LoVo (cell line): ENCODE measurements around the gene TIGD2.
A peak's percentile ranks its signal among the peaks of the same experiment; 100 is the strongest.

Experiments
- DNase-seq: peaks from one replicate; pipeline ENCODE4 v3.0.0-alpha.2; 2016; ENCODE audit warnings: low spot score

Gene TIGD2

GRCh38 chr4:89110986-89111832 is at the start of gene TIGD2:
Gene TIGD2, plus strand, starts transcription at chr4:89111533. Its CDS starts 1,442 bp downstream, at chr4:89112975.
- DNase-seq: peak; percentile 95

DNA sequence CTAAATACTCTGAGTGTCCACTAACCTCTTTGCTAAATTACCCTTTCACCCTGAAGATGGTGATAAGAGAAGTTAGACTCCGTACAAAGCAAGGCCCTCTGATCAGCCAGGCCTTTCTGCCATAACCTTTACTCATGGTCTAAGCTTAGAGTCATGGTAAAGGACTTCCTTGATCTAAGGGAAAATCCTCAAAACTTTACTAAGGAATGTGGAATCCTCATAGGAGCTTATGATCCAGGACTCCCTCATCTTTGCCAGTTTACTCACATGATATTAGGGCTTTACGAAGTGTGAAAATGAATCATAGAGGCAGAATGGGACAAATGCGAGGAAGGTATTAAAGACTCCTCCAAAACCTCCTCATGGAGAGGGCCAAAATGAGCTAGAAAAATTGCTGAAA is 46.5 kb upstream of the TIGD2 start:
- no peak for DNase-seq

DNA sequence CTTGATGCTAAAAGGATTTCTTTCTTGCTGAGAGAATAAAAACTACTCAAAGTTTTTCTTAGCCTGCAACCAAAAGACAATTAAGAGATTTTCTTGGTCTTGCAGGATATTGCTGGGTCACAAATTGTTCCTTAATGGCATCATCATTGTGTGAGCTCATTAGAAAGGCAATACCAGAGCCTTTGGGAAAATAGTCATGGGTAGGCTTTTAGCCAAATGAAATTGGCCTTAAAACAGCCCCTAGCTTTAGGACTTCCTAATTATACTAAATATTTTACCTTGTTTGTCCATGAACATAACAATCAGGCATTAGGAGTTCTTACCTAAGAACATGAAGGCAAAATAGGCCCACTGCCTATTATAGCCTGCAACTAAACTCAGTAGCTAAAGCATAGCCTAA is 43.9 kb upstream of the TIGD2 start:
- DNase-seq: no peak

- DNase-seq: no peak
Measured at GRCh38 chr4:89069481-89069880, 41.9 kb upstream of the TIGD2 start.

DNA sequence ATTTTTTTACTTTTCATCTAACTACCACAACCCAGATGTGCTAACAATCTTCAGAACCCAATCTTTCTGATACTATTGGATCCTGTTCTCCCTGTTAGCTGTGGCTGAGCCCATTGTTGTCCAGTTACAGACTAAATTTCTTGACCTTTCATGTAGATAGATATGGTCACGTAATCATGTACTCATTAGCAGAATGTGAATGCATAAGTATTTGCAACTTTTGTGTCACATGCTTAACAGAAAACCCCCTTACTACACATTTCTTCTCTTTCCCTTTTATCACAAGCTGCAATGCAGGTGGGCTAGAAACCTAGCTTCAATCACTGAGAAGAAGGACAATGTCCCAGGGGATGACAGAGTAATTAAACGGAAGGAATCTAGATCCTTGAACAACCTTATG is 41.3 kb upstream of the TIGD2 start:
- DNase-seq: no peak

- DNase-seq: no peak
Measured at GRCh38 chr4:89071311-89071710, 40.0 kb upstream of the TIGD2 start.

- no peak for DNase-seq
Measured at GRCh38 chr4:89072921-89073320, 38.4 kb upstream of the TIGD2 start.

DNA sequence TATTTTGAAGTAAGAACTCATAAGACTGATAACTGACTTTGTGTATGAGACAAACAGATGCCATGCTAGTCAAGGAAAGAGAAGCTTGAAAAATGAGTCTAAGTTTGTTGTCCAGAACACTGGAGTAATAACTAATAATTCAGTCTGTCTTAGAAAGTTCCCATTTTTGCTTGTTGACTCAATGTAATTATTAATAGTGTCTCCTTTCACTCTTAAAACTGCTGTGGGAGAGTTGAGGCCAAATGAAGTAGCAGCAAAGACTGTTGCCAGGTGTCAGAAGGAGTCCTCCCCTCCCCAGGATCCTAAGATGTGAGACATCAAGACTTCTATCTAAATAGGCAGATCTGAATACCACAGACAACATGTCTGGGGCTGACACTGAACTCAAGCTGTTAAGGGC is 33.6 kb upstream of the TIGD2 start:
- no peak for DNase-seq

- DNase-seq: no peak
Measured at GRCh38 chr4:89078300-89078699, 33.0 kb upstream of the TIGD2 start.

GRCh38 chr4:89099034-89099433 is 12.3 kb upstream of the TIGD2 start:
- no peak for DNase-seq

DNA sequence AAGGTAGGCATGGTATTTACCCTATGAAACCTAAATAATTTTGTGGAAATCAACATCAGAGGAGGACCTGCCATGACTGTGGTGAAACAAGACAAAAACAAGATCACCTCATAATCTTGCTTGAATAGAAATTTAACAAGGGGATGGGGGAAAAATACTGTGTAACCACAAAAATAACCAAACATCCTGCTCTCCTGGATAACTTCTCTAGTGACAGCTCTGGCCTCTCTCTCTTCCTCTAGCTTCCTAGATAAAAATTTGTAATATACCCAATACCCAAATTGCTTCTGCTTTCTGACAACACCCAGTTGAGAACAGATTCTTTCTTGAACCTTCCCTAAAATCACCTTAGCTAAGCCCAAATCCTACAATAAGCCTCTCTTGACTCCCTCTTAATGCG is 11.9 kb upstream of the TIGD2 start:
- DNase-seq: no peak

GRCh38 chr4:89100853-89101252 is 10.5 kb upstream of the TIGD2 start:
- no peak for DNase-seq

DNA sequence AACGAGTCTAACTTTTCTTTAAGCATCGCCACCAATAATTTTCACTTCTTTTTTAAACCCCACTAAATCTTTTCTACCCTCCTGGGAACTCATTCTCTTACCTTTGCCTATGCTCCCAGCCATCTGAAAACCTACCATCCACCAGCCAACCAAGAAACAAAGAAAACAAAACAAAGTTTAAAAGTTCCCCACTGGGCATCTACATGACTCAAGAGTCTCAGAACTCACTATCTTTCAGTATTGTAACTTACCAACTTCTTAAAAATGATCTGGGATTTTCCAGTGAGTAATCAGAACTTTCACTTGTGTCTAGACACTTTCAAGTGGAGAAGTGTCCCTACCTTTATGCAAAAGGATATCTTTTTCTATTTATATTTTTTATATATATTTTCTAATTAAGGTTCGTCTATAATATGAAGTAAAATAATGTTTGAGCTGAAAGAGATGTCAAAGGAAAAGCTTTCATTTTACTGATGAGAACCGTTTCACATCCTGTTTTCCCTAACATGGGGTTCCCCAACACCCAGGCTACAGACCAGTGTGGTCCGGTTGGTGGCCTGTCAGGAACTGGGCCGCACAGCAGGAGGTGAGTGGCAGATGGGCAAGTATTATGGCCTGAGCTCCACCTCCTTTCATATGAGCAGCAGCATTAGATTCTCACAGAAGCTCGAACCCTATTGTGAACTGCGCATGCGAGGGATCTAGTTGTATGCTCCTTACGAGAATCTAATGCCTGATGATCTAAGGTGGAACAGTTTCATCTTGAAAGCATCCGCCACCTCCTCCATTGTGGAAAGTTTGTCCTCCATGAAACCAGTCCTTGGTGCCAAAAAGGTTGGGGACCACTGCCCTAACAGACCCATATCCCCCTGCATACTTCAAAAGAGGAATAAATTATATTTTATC is 9.8 kb upstream of the TIGD2 start:
- DNase-seq: no peak

- no peak for DNase-seq
Measured at GRCh38 chr4:89105726-89106125, 5.6 kb upstream of the TIGD2 start.

DNA sequence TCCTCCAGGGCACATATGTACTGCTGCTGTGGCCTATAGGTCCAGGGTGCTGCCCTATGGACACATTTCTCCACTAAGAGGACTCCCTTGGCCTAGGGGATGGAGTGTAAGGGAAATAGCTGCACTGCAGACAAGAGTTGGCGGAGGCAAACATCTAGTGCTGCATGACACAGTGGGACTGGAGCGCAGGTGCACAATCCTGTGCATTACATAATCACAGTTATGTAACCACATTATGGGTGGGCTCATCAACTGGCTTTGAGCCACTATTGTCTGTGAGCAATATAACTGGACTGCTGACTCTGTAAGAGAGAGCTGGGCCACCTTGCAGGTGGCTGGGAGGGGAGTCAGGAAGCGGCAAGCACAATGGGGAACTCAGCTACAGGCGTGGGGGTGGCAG is 3.2 kb upstream of the TIGD2 start:
- DNase-seq: no peak

GRCh38 chr4:89109841-89110540 is 1.3 kb upstream of the TIGD2 start:
- DNase-seq: no peak

GRCh38 chr4:89110541-89110985 is 770 bp upstream of the TIGD2 start:
- DNase-seq: no peak

DNA sequence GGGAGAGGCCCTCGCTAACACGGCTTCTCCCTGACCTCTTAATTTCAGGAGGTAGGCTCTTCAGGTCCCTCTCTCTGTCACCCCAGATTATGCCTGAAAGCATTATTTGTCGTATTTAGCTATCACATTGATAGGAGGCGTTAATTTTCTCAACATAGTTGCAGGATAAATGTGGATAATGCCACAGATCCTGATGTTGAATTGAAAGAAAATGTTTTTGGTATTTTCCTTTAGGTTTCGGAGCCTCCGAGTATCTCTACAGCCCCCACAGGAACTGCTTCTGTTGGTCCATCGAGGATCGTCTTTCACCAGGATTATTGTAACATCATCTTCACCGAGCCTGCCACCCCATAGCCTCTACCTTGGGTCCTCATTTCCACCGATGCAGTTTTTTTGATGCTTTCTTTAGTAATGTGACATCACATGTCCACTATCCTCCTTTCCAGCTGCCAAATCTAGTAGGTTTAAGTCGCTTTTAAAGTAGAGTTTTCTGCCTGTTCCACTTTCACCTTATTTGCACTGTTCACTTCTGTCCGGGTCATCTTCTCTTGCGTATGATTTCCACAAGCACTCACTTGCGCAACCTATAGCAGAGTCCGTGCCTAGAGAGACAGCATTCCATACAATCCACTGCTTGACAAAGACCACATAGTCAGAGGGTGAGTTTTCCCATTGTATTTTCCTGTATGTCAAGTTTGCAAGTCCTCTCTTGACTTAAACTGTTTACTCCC is 665 bp downstream of the TIGD2 start:
- DNase-seq: peak; percentile 63

GRCh38 chr4:89113415-89113814 is 2.1 kb downstream of the TIGD2 start:
- DNase-seq: no peak

GRCh38 chr4:89114100-89114499 is 2.8 kb downstream of the TIGD2 start:
- no peak for DNase-seq

DNA sequence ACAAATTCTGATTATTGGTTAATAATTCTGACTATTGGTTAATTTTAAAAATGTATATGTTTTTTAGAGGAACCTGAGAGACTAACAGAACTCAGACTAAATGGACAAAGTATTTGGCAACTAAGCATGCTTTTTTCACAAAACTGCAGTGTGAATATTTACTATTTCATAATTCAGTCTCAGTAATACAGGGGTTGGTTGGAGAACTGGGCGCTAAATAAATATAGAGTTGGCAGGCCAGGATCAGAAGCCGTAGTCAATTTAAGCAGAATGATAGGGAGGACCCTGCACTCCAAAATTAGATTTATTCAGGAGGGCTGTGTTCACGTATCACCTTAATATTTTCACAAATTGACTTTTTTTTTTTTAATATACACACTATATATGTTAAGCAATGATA is 5.8 kb downstream of the TIGD2 start:
- DNase-seq: no peak

DNA sequence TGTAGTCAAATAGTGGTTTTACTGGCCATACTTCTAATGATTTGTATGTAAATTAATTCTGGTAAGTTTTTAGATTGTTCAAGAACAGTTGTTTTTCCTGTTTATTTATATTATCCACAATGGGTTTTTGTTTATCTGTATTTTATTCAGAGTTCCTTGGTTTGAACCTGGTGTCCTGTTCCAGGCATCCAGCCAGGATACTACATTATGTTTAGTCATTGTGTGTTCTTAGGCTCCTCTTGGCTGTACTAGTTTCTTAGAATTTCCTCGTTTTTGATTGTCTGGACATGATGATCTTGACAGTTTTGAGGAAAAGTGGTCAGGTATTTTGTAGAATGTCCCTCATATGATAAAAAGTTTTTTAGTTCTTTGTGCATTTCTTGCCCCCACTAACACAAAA is 7.8 kb downstream of the TIGD2 start:
- no peak for DNase-seq
